HG03571 (cell line): ENCODE data around the gene CAB39.

ENCODE experiments used
- ATAC-seq: cut with Tn5 transposase; IDR thresholded peaks from one replicate; pipeline ENCODE4 v1.9.1; 2021; ENCODE audit not compliant: unreplicated experiment

CAB39 gene

DNA sequence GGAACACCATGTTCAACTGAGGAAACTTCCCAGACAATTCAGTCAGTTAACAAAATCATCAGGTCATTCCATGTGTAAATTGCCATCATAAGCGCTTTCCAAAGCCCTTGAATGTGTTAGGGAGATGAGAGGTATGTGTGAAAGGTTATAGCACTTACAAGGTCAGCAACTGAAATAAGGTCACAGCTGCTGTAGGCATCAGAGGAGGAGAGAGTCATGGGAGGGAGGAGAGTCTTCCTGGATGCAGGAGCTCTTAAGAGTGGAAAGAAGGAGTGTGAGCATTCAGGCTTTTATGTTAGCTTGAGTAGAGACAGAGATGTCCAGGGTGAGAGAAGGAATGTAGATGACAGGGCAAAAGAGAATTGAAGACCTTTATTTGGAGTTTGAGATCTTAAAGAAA, 67.0 kb downstream of the CAB39 start:
- no peak for ATAC-seq

DNA sequence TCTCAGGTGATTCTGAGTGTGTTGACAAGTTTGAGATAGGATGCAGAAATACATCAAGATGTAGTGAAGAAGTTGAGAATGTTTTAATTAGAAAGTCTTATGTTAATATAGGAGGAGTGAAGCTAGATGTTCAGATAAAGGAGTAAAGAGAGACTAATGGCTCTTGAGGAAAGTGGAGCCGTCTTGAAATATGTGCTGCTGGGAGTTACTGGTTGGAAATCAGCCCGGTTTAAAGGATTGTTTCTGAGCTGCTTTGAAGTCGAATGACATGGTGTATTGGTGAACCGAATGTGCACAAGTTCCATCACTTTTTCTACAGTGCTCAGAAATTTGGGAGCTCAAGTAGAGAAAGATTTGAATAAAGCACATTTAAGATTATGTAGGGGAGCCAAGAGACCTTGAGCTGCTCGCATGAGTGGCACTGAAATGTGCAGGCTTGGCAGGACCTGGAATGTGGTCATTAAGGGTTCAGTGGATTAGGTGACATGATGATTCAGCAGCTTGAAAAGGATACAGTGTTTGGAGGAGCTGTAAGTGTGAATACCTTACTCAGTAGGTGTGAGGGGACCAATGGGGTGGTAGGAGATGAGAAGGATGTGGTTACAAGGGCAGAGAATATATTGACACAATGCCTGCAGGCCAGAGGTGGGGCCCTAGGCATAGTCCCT, 68.6 kb downstream of the CAB39 start:
- ATAC-seq, result no peak

DNA sequence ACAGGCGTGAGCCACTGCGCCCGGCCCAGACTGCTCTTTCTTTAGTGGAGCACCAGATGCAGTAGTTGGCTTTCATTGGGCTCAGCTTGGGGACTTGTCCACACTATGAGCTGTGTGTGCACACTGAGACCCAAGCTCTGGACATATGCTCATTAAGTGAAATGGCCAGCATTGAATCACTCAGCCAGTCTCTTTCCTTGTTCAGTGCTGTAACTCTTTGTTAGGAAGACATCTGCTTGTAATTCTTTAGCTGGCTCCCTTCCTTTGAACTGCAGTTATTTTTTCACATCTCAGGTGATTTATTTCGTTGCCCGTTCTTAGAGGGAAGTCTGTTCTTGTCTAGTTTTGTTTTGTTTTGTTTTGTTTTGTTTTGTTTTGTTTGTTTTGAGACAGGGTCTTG, 70.5 kb downstream of the CAB39 start:
- ATAC-seq, result no peak

DNA sequence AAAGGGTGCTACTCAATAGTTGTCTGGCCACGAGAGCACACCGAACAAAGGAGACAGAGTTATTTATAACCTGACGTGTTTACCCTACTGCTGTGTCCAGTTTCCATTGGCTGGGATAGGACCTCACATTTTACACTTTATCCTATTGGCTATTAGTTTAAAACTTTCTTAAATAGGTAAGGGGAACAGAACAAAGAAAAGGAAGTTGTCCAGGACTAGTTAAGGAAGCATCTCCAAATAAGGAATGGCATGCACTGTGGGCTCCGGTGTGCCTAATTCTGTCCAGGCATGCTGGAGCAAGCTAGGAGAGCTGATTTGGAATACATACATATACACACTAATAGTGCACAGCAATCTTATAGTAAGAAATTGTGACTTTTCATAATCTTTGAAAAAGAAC, 72.2 kb downstream of the CAB39 start:
- ATAC-seq, result no peak

DNA sequence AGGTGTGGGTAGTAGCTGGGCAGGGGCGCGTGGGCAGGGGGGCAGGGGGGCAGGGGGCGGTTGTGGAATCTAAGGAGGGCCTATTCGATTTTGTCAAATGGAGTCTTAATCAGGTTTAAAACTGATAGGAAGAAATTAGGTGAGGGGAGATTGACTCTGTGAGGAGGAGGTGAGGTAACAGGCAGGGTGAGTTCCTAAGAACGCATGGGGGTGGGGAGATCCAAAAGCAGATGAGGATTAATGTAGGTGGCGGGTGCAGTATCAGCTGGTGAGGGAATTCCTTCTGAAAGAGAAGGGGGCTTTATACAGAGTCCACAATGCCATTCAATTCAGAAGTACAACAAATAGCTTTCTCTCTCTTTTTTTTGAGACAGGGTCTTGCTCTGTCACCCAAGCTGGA, 72.7 kb downstream of the CAB39 start:
- ATAC-seq, result no peak

DNA sequence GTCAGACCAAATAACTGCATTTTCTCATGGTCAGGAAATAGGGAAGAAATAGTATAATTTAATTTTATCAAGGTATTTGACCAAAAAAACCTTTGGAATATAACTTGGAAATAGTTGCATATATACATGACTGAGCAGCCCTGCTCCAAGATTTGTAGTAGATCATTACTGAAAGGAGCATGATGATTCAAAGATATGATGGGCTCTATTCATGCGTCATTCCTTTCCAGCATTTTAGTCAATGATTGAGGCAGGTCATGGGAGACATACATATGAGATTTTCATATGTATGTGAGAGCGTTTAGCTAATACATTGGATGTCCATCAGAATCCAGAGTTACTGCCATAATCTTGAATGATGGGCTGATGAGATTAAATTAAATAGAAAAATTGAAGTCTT, 74.5 kb downstream of the CAB39 start:
- ATAC-seq, result no peak

DNA sequence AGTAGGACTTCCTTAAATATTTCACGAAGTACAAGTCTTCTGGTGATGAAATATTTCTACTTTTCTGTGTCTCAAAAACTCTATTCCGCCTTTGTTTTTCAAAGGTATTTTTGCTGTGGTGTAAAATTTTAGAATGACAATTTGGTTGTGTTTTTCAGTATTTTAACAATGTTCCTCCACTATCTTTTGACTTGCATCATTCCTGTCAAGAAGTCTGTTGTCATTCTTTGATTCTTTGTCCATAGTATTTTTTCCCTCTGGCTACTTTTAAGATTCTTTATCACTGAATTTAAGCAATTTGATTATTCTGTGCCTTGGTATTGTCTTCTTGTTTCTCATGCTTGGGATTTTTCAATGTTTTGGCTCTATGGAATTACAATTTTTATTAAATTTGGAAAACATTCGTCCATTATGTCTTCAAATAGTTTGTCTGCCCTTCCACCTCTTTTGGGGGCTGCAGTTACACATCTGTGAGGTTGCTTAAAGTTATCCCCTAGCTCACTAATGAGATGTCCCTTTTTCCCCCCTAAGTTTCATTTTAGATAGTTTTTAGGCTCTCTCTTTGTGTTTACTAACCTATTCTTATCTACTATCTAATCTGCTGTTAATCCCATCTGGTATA, 76.0 kb downstream of the CAB39 start:
- ATAC-seq, result no peak

DNA sequence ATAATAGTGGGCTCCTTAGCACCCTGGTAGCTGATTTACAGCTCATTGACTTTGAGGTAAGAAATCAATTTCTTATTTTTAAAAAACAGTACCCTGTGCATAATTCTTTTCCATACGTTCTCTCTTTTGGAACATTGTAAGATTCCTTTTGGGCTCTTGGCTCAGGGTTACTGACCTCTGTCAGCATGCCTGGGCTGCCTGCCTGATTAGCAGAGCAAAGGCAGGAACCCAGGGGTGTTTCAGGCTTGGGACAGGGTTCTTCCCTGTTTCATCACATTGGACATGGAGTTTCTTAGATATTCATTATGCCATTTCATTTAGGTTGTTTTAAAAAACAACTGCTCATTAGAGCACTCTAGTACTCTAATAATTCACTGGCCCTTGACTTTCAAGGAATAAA, 78.3 kb downstream of the CAB39 start:
- no peak for ATAC-seq

DNA sequence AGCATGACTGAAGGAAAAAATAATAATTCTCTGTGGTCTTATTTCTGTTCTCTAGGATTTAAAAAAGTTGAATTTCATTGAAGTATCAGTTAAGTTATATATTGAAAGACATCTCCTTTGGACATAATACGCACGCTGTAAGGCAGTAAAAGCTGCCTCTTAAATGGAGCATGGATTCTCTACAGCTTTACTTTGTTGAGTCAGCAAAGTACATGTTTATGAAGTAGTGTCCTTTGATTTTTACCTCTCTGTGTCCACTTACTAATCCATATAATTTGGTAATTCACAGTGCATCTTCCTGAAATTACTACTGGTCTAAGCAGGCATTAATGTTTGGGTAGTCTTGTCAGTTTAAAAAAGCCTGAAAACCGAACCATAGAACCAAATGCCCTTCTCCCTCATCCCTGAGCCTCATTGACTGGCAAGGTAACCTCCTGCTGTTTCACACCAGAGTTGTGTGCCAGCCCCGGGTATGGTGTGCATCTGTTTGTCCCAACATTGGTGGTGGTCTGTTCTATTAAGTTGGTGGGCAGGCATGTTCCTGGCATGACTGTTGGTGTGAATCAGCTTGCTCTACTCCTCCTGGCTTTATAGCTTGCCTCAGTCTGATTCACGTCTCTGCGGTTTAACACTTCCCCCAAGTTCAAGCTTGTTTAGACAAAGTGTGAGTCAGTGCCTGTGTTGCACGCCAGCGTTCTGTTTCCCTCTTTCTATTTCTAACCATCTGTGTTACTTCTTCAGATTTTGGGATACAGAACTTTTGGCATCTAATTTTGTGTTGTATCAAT, 81.1 kb downstream of the CAB39 start:
- ATAC-seq, result no peak

DNA sequence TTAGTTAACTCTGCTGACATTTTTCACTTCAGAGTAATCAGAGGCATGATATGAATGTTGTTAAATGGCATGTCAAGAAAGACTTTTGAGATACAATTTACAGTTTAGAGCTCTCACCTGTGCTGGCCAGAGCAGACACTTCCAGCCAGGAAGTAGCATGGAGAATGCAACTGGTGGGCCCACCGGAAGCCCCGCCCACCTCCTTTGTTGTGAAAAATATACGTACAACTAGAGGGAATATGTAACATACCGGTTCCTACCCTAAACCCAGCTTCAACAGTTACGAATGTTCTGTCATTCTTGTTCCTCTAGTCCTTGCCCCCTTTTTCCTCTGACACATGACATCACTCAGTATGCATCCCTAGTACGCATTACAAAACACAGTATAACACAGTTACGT, 81.9 kb downstream of the CAB39 start:
- ATAC-seq, result no peak

DNA sequence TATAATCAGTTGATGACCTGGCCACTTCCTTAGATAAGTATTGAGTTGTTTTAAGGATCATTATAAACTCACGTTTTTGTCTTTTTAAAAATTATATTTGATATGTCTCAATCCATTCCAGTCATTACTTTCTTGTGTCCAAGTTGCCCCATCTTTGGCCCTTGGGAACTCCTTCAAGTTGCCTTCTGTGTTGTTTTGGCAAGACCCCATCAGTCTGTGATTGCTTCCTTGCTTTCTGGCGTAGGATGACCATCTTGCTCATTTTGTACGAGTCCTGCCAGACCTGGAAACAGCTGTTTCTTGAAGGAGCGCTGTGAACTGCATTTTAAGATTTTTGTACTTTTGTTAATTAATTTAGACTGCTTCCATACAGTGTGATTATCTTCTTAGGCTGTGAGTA, 83.2 kb downstream of the CAB39 start:
- ATAC-seq, result no peak

DNA sequence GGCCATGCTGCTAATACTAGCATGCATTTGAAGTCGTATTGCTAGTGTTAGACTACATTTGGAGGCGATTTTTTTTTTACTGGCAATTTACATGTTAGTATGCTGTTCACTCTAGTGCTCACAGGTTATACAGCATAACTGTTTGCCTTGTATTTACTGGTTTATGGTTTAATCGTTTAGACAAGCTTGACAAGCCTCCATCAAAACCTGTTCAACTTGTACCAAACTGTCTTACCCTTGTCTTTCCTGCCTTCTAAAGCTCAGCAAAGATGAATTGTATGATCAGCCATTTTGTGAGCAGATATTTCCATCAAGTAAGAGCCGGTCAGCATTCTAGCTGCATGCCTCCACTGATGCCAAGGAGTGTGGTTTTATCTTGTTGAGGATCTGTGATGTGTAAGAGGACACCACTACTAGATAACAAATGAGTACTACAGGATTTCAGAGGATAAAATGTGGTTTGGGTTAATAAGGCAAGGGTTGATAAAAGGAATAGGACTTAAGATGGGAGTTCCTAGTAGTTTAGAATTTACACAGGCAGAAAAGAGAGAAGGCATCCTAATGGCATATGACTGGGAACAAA, 83.7 kb downstream of the CAB39 start:
- no peak for ATAC-seq

DNA sequence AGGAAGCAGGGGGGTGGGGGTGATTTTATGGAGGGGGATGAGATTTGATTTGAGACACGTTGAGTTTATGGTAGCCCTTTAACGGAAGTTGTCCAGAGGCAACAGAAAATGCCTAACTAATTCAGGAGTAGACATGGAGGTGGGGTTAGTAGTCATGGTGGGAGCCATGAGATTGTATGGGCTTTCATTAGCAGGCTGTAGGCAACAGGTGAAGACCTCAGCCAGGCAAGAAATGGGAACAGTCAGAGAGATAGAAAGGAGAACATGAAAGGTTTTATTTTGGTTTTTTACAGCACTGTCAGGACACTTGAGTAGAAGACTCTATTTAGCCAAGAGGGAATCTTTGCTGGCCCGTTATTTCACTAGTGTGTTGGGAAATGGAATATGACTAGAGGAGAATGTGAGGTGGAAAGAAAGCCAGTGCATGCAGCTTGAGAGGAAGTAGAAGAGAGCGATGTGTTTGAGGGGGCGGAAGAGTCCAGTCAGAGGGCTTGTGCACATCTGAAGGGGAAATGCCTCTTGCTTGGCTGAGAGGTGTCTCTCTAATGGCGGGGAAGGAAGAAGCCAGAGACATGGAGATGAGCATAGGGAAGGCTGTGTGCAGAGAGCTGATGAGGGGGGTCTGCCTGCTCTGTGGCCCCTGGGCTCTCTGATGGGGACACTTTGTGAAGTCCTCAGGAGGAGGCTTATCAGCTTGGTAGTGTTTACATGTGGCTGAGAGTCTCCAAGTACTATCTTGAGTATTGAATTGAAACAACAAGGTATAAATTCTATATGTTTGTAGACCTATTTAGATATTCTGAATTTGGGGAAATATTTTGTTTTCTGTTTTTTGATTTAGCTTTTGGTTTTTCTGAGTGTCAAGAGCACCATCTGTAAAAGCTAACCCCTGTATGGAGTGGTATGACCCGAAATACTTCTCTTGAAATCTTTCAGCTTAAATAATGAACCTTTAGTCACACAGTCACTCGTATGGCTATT, 85.2 kb downstream of the CAB39 start:
- ATAC-seq, result no peak

DNA sequence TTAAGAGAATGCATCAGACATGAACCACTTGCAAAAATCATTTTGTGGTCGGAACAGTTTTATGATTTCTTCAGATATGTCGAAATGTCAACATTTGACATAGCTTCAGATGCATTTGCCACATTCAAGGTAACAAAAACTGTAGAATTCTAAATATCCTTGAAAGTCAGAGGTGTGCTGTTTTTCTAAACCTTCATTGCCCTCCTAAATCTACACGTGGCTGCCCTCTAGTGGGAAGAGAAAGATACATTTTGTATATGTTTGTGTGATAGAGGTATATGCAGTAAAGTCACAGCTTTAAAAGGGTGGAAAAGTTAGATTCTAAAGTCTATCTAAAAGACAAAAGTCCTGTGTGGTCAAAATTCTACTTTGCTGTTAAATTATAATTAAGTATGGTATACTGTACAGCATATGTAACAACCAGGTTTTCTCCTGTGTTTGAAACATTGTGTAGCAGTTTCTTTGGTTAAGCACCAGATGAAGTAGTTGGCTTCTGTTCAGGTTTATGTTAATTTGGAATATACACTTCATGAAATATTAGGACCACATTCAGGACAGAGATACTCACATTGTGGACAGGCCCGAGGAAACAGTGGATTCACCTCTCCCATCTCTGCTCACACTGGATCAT, 86.2 kb downstream of the CAB39 start:
- no peak for ATAC-seq

DNA sequence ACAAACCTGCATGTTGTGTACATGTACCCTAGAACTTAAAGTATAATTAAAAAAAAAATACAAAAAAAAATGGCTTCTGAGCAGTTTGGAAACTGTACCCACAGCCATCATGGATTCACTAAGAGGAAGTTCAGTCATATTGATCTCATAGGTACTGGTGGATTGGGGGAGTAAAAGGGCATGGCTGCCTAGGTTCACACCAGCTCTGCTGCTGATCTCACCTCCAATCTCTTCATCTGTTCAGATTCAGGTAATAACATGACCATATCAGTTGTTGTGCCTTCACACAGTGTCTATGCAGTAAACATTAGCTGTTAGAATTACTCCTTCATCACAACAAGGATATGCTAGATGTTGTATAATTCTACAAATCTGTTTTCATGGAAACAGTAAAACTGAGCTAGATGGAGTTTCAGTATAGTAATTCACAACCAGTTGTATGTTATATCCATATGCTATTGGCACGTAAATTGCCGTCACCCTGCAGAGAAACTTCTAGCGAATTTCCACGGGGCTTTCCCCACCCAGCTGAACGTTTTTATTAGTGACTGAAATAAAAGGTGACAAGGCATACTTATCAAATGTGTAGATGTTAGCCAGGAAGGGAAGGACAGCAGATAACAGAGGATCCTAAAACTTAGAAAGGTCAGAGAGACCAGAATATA, 92.8 kb downstream of the CAB39 start:
- ATAC-seq, result no peak

DNA sequence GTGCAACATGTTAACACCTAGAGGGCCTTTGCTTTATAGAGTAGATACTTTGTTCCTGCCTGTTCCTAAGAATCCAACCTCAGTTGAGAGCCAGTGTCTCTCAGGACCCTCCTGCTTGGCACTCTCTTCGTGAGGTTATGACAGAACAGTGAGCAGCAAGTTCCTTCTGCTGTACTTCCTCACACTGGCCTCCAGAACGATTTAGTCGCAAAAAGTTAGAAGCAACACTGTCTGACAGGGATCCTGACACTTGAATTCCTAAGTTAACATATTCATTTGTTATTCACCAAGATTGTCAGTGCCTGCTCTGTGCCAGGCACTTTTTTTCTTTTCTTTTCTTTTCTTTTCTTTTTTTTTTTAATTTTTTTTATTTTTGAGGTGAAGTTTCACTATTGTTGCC, 95.1 kb downstream of the CAB39 start:
- no peak for ATAC-seq

DNA sequence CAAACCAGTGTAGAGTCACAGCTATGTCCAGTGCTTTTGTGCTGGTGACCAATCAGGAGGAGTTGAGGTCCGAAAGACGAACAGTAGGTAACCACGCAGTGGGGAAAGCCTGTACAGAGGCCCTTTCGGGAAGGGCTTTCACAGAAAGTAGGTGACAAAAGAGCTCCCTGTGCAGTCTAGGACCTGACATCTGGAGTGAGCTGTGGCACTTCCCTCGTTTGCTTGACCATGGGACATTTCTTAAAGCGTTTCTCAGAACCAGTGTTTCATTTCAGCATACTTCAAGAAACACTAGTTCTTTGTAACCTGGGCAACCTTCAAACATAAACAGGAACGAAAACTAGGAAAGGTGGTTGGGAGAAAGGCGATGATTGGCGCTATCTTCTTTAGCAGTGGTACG, 96.4 kb downstream of the CAB39 start:
- no peak for ATAC-seq

DNA sequence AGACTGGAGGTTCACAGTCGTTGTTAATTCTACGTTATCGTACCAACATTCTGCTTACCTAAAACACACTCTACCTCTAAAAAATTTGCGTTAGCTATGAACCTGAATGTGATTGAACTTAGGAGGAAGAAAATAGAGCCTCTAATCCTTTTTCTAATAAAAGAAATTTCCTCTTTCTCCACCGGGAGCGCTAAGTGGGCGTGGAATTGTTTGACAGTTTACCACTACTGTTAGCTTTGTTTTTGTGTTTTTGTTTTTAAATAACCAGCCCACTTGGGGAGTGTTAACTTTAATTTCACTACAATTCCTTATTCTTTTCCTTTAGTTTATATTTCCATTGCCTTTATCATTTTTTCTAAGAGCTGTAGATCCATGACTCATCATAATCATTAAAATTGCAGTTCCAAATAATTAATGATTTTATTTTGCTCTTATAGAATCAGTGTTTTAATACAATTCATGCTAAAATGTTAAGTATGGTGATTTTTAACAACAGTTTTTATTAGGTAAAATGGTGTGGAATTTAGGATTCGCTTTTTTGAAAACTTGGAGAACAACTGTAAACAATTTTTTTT, 97.1 kb downstream of the CAB39 start:
- ATAC-seq, result no peak

DNA sequence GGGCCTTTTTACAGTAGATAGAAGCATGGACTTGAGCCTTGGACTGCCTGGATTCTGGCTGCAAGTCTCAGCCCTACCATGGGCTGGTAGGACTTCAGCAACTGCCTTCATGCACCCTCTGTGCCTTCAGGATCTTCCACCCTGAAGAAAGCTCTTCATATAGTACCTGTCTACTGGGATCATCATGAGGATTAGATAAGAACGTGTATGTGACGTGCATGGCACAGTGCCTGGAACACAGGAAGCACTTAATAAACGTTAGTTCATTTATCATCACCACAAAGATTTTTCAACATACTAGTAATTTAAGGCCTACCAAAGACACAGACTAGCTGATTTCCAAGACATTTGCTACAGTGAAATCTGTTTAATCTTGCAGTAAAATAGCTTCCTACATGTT, 98.9 kb downstream of the CAB39 start:
- ATAC-seq, result no peak

DNA sequence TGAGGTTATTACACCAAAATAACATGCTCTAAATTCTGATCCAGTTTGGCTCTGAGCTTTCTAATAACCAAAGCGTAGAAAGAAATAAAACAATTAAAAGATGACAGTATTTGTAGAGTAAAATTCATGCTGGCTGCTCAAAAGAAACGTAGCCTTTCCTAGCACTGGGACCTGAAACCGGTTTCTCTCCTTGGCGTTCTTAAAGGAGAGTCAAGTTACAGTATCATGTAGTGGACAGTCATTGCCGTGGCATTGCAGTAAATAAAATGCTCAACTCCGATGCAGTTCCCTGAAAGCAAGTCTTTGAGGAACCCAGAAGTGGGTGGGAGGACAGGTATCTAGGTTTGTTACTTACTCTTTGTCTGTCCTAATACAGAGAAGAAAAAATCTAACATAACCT, 99.4 kb downstream of the CAB39 start:
- no peak for ATAC-seq
